ENCODE data around the gene EPHA6. TPM values are rescaled to one million over a fixed set of nuclear protein-coding genes. Genes with fewer than 3 reads are reported as not detected.

Gene EPHA6
- polyA plus RNA-seq, 2 of the 4 experiments (the other 2 are of a cell fraction) = 0.08 TPM

DNA sequence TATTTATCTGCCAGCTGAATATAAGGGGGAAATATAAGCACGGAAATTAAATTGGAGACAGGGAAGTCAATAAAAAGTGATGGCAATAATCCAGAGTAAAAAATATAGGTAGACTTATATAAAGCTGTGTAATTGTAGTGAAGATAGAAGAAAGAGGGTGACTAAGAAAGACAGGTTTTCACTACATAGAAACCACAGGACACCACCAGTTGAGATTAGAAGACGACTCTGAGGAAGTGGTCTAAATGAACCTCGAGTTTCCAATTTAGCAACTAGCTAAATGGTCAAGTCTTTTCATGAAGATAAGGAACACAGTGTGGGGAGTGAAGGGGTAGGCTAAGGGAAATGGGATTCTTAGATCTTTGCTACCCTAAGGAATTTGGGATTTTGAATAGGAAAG lies 761.3 kb downstream of the EPHA6 start:
- DNase-seq (ENCODE audit: low read depth in 1 of 2, low spot score in 1 of 2) (no peak), ATAC-seq (no peak), FAIRE-seq (no peak)
- POLR2A ChIA-PET = no interaction called here
- Histone ChIP-seq H3K4me1 (no peaks in the 10 kb centered on the region), H3K9me3 (no peaks in the 10 kb centered on the region), H3K4me3 (no peak overlapping the region), H3K4me2 (no peak overlapping the region), H3K27ac (no peak overlapping the region)
- WGBS (ENCODE audit: missing lambda C conversion rate) = 27% methylated on average over 3 of the region's 3 CpGs
- CTCF ChIA-PET = no interaction called here
- no peak for TF ChIP-seq CHD4 (IDR thresholded peaks at IDR 0.05; ENCODE audit: borderline replicate concordance)
- TF ChIP-seq ESRRA (IDR thresholded peaks at IDR 0.05; ENCODE audit: borderline replicate concordance, low read length) = no peak
- TF ChIP-seq ZC3H11A (IDR thresholded peaks at IDR 0.05) = no peak
- TF ChIP-seq HEYL (CRISPR knock-in tag; IDR thresholded peaks at IDR 0.05) = no peak
- no peak for TF ChIP-seq JUN (IDR thresholded peaks at IDR 0.05)
- TF ChIP-seq POLR2AphosphoS2 (conservative IDR thresholded peaks at IDR 0.05; ENCODE audit: low read length) = no peak
- TF ChIP-seq, protein P1, sequence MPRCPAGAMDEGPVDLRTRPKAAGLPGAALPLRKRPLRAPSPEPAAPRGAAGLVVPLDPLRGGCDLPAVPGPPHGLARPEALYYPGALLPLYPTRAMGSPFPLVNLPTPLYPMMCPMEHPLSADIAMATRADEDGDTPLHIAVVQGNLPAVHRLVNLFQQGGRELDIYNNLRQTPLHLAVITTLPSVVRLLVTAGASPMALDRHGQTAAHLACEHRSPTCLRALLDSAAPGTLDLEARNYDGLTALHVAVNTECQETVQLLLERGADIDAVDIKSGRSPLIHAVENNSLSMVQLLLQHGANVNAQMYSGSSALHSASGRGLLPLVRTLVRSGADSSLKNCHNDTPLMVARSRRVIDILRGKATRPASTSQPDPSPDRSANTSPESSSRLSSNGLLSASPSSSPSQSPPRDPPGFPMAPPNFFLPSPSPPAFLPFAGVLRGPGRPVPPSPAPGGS (IDR thresholded peaks at IDR 0.05) = no peak
- no peak for TF ChIP-seq PHF8 (IDR thresholded peaks at IDR 0.05; ENCODE audit: borderline replicate concordance, low read depth)
- TF ChIP-seq ZNF302 (CRISPR knock-in tag; IDR thresholded peaks at IDR 0.05) = no peak
- no peak for TF ChIP-seq MAFK (IDR thresholded peaks at IDR 0.05; ENCODE audit: partially characterized antibody)
- TF ChIP-seq RAD21 (conservative IDR thresholded peaks at IDR 0.05 in 1 of 2, IDR thresholded peaks at IDR 0.05 in 1 of 2) = no peak
- no peak for TF ChIP-seq MYC (IDR thresholded peaks at IDR 0.05; ENCODE audit: borderline replicate concordance, low read length)
- no peak for TF ChIP-seq POLR2A (IDR thresholded peaks at IDR 0.05; ENCODE audit: low read length)
- TF ChIP-seq HDAC2 (IDR thresholded peaks at IDR 0.05) = no peak
- TF ChIP-seq HOXB5 (CRISPR knock-in tag; IDR thresholded peaks at IDR 0.05) = no peak
- TF ChIP-seq, protein P2, sequence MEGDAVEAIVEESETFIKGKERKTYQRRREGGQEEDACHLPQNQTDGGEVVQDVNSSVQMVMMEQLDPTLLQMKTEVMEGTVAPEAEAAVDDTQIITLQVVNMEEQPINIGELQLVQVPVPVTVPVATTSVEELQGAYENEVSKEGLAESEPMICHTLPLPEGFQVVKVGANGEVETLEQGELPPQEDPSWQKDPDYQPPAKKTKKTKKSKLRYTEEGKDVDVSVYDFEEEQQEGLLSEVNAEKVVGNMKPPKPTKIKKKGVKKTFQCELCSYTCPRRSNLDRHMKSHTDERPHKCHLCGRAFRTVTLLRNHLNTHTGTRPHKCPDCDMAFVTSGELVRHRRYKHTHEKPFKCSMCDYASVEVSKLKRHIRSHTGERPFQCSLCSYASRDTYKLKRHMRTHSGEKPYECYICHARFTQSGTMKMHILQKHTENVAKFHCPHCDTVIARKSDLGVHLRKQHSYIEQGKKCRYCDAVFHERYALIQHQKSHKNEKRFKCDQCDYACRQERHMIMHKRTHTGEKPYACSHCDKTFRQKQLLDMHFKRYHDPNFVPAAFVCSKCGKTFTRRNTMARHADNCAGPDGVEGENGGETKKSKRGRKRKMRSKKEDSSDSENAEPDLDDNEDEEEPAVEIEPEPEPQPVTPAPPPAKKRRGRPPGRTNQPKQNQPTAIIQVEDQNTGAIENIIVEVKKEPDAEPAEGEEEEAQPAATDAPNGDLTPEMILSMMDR (IDR thresholded peaks at IDR 0.05) = no peak
- TF ChIP-seq BHLHE40 (IDR thresholded peaks at IDR 0.05; ENCODE audit: low read depth, low read length) = no peak
- TF ChIP-seq KDM5A (IDR thresholded peaks at IDR 0.05) = no peak
- no peak for TF ChIP-seq FOSL2 (IDR thresholded peaks at IDR 0.05)
- no peak for TF ChIP-seq FOSL2 (CRISPR knock-in tag; IDR thresholded peaks at IDR 0.05)
- no peak for TF ChIP-seq CBX2 (IDR thresholded peaks at IDR 0.05; ENCODE audit: borderline replicate concordance, low read depth)

DNA sequence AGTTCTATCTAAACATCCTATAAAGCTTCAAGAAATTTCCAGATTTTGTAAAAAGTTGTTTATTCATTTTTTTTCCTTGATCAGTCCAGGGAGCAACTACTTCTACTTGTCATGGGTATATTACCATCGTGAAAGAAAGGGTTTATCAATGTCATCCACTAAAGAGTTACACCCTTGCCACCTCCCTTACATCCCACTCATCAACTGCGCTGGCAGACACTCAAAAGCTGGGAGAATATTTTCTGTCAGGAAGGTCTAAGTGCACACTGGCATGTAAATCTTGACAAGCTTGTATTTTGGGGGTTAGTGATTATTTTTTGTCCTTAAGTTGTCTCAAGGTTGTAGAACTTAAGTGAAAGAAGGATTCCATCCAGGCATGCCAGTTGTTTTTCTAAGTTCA lies 761.8 kb downstream of the EPHA6 start:
- no peak for FAIRE-seq
- no peak overlapping the region for H3K27ac ChIP-seq
- no peaks in the 10 kb centered on the region for H3K9me3 ChIP-seq
- ATAC-seq = no peak
- CTCF ChIA-PET = no interaction called here
- 7% methylated on average over 2 of the region's 2 CpGs for WGBS (ENCODE audit: missing lambda C conversion rate)
- no peak overlapping the region for H3K4me2 ChIP-seq
- DNase-seq (ENCODE audit: low read depth in 1 of 2, low spot score in 1 of 2) = no peak
- POLR2A ChIA-PET = no interaction called here
- H3K4me3 ChIP-seq = no peak overlapping the region
- TF ChIP-seq, protein P3, sequence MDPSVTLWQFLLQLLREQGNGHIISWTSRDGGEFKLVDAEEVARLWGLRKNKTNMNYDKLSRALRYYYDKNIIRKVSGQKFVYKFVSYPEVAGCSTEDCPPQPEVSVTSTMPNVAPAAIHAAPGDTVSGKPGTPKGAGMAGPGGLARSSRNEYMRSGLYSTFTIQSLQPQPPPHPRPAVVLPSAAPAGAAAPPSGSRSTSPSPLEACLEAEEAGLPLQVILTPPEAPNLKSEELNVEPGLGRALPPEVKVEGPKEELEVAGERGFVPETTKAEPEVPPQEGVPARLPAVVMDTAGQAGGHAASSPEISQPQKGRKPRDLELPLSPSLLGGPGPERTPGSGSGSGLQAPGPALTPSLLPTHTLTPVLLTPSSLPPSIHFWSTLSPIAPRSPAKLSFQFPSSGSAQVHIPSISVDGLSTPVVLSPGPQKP (IDR thresholded peaks at IDR 0.05; ENCODE audit: low read depth, low read length) = no peak
- TF ChIP-seq RCOR1 (IDR thresholded peaks at IDR 0.05; ENCODE audit: low read depth, low read length) (no peak), BHLHE40 (IDR thresholded peaks at IDR 0.05; ENCODE audit: low read depth, low read length) (no peak), RNF2 (IDR thresholded peaks at IDR 0.05; ENCODE audit: borderline replicate concordance, low read depth) (no peak), MAZ (IDR thresholded peaks at IDR 0.05; ENCODE audit: borderline replicate concordance, low read depth, low read length) (no peak), KDM1A (IDR thresholded peaks at IDR 0.05; ENCODE audit: low read depth) (no peak), MYC (IDR thresholded peaks at IDR 0.05; ENCODE audit: borderline replicate concordance, low read length) (no peak)
- TF ChIP-seq, protein P4, sequence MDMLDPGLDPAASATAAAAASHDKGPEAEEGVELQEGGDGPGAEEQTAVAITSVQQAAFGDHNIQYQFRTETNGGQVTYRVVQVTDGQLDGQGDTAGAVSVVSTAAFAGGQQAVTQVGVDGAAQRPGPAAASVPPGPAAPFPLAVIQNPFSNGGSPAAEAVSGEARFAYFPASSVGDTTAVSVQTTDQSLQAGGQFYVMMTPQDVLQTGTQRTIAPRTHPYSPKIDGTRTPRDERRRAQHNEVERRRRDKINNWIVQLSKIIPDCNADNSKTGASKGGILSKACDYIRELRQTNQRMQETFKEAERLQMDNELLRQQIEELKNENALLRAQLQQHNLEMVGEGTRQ (IDR thresholded peaks at IDR 0.05) = no peak
- H3K4me1 ChIP-seq = no peaks in the 10 kb centered on the region

All from A549 (cell line).